HEK293T (cell line): ENCODE data around the gene ARHGAP26.

ENCODE experiments used
- BHLHE40 ChIP-seq: fragments of 450-650 bp; IDR thresholded peaks from 2 replicates; pipeline ENCODE4 v1.6.1; 2016; ENCODE audit warnings: mild to moderate bottlenecking, moderate library complexity, borderline replicate concordance
- ELF4 ChIP-seq: fragments of 450-650 bp; IDR thresholded peaks from 2 replicates; pipeline ENCODE4 v1.6.1; 2017; ENCODE audit warnings: antibody characterized with exemption
- FOXM1 ChIP-seq: fragments of 450-650 bp; IDR thresholded peaks from 2 replicates; pipeline ENCODE4 v1.6.1; 2017; ENCODE audit warnings: mild to moderate bottlenecking, borderline replicate concordance
- L3MBTL2 ChIP-seq: fragments of 450-650 bp; conservative IDR thresholded peaks from 2 replicates; pipeline ENCODE4 v1.6.1; 2016; ENCODE audit warnings: mild to moderate bottlenecking
- NFRKB ChIP-seq: fragments of 450-650 bp; IDR thresholded peaks from 2 replicates; pipeline ENCODE4 v1.6.1; 2016; ENCODE audit warnings: mild to moderate bottlenecking, moderate library complexity
- SUZ12 ChIP-seq: fragments of 450-650 bp; IDR thresholded peaks from 2 replicates; pipeline ENCODE4 v1.6.1; 2016; ENCODE audit warnings: mild to moderate bottlenecking
- TARDBP ChIP-seq: fragments of 450-650 bp; IDR thresholded peaks from 2 replicates; pipeline ENCODE4 v1.6.1; 2016
- ZNF384 ChIP-seq: fragments of 450-650 bp; IDR thresholded peaks from 2 replicates; pipeline ENCODE4 v1.6.1; 2016

GRCh38 chr5:142827934-142828576, 57.9 kb downstream of the ARHGAP26 start:
- TF ChIP-seq ZNF384, result no peak
- TF ChIP-seq L3MBTL2, result no peak
- TF ChIP-seq BHLHE40, result no peak
- no peak for TF ChIP-seq FOXM1
- TF ChIP-seq SUZ12, result no peak
- no peak for TF ChIP-seq ELF4
- no peak for TF ChIP-seq TARDBP
- no peak for TF ChIP-seq NFRKB
